ENCODE results near the gene IFI6. TPM values are rescaled to one million over a fixed set of nuclear protein-coding genes. Genes with fewer than 3 reads are reported as not detected.
A peak's percentile ranks its signal among the peaks of the same experiment; 100 is the strongest.

Gene IFI6
- total and polyA plus RNA-seq, 2 of the 8 experiments (the other 6 are each of a cell fraction or from before 2014, with no cell fraction given): 6.1 to 13.2 TPM

DNA sequence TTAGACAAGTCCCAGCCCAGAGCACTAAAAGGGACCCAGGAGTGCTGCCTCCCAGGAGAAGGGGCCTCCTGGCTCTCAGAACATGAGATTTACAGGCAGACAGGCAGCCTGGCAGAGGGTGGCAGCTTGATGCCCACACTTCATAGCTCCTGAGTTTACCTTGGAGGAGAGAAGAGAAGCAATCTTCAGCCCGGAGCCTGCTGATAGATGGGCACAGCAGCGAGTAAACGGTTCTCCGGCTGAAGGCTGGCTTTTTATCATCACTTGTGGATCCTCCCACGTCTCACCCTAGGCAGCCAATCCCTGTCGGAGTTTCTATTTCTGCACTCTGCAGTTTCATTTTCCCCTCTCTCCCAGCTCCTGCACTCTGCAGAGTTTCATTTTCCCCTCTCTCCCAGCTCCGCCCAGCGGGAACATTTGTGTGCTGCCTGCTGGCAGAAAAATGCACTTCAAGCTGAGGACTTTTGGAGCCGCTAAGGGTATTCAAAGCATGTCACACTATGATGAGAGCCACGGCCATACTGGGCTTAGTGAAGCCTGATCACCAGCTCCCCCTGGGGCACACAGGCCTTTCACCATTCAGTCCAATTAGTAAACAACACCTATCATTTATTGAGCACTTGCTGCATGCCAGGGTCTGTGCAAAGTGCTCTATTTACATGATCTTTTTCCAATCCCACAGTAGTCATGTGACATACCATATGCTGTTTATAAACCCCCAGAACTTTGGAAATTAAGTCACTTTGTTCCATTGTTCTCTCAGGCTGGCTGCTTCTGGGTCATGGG lies at the start of gene IFI6 (continued):
- TF ChIP-seq KDM1A (IDR thresholded peaks at IDR 0.05; ENCODE audit: borderline replicate concordance, low read length) (0 out of 2 replicates have a peak, but pooled peaks have one; percentile 20), HDAC2 (IDR thresholded peaks at IDR 0.05; ENCODE audit: borderline replicate concordance in 1 of 2, low read depth in 2 of 2, low read length in 2 of 2) (no peak), RFX5 (IDR thresholded peaks at IDR 0.05; ENCODE audit: borderline replicate concordance, low read depth, low read length) (no peak)

Measured in H1 (cell line).